Umbilical cord (tissue), 2 donors: ENCODE measurements around the gene NRG3. TPM values are rescaled to one million over a fixed set of nuclear protein-coding genes. Genes with fewer than 3 reads are reported as not detected.
"Not testable (repeated sequence)": the region's sequence is repeated elsewhere in the genome, so short reads cannot be mapped to it uniquely, and the experiment has no call there.

Experiments
- DNase-seq: peaks from one replicate; pipeline ENCODE4 v3.0.0-alpha.2; 2015; ENCODE audit warnings: low spot score
- total RNA-seq: library from RNA; depleted of rRNA; stranded (reverse); fragments of >200 nt; gene quantifications from one replicate; pipeline ENCODE4 v1.2.3, GENCODE V29; 2014; ENCODE audit warnings: low replicate concordance; ENCODE audit not compliant: insufficient read depth

The NRG3 gene
- total RNA-seq, 1 donor from 2014 or later = 0.72 TPM

DNA sequence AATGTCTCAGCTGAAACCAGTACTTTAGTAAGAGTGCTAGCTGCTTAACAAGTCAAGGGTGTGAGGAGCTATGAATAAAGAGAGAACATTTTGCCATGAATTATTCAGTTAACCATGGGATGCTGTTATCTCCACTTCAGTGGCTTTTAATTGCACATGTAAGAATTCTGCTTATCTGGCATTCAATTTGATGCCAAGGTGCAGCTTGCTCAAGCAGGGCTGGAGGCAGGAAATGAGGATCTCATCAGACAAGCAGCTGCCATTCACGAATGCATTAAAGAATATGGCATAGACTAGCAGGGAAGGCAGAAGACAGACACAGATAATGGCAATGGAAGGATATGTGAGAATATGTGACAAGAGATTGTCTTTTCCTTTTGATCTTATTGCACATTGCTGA, 697.8 kb downstream of the NRG3 start:
- no peak for DNase-seq

DNA sequence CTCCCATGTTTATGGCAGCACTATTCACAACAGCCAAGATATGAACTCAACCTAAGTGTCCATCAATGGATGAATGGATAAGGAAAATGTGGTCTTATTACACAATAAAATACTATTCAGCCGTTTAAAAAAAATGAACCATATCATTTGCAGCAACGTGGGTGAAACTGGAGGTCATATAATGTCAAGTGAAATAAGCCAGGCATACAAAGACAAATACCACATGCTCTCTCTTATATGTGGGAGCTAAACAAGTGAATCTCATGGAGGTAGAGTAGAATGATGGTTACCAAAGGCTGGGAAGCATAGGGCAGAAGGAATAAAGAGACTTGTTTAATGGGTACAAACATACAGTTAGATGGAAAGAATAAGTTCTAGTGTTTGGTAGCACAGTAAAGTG, 699.1 kb downstream of the NRG3 start:
- no peak for DNase-seq

DNA sequence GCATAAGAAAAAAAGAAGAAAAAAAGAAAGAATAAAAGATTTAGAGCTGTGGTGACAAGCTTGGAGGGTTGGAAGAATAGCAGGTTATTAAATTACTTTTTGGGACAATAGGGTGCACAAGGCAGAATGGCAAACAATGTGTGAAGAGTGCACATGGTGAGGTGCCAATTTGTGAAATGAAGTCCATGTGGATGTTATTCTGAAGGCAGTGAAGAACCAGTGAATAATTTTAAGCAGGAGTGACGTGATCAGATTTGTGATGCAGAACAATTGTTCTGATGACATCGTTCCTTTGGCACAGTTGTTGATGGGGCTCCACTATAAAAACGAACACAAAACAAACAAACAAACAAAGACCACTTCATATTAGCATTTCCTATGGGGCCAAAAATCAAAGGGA, 700.3 kb downstream of the NRG3 start:
- DNase-seq = no peak

DNA sequence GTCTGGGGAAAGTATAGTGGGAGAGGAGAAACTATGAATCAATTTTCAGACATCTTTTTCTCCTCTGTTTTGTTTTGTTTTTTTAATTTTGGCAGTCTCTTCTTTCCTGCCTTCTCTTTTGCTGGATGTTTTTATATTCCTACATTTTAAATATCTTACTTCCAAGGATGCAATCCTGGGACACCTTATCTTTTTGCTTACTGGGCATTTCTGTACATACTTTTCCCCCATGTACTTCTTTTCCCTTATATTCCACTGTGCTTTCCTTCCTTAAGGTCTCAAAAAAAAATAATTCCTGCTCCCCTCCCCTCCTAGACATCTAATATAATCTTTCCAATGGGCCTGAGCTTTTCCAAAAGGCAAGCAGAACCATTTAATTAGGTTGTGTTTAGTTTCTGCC, 701.1 kb downstream of the NRG3 start:
- DNase-seq = no peak

DNA sequence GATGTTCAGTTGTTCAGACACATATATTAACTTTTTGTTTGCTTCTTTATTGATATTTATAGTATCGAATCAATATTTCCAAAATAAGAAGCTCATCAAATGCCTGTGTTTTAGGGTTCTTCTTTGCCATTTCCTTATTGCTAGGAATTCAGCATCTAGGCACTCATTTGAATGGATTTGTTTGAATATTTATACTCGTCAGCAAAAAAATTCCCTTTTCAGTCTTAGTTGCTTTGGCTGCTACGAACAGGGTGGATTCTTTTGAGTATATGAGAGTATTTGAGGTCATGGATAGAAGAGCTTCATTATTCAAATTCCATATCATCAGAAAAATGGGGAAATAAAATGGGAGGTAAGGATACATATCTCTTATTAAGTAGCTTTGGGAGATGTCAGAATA, 706.9 kb downstream of the NRG3 start:
- no peak for DNase-seq

DNA sequence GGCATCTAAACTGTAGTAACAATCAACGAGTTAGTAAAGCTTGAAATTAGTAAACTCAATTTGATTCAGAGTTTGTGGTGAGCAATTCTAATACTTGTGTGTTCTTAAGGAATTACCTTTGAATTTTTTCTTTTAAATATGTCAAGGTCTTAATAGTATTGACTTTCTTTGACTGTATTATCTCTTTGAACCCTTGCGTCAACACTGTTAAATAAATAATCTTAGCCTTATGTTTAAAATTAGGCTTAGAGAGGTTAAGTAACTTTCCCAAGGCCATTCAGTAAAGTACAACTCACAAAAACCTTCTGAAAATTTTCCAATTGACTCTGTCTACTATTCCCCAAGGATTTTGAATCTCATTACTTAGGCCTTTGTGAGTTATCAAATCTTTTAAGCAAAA, 716.4 kb downstream of the NRG3 start:
- DNase-seq = no peak

DNA sequence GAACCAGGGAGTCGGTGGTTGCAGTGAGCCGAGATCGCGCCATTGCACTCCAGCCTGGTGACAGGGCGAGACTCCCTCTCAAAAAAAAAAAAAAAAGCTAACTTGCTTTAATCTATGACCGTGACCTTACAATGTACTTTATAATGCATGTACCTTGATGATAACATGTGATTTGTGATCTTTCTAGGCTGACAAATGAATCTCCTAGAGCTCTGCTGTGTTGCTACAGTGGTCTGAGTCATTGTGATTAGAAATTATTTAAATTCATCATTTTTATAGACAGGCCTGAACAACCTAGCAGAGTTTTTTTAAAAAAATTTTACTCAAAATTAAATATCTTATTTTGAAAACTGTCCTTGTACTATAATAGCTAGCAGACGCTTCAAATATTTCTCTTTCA, 722.8 kb downstream of the NRG3 start:
- no peak for DNase-seq

DNA sequence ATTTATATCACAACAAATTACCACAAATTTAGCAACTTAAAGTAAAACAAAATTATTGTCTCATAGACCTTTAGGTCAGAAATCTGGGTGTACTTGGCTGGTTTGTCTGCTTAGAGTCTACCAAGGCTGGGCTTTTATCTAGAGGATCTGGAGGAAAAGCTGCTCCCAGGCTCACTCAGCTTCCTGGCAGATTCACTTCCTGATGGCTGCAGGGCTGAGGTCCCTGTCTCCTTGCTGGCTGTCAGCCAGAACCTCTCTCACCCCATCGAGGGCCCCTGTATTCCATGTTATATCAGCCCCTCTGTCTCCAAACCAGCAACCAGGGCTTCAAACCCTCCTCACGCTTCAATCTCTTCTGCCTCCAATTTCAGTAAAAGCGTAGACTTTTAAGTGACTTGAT, 734.9 kb downstream of the NRG3 start:
- DNase-seq = no peak

DNA sequence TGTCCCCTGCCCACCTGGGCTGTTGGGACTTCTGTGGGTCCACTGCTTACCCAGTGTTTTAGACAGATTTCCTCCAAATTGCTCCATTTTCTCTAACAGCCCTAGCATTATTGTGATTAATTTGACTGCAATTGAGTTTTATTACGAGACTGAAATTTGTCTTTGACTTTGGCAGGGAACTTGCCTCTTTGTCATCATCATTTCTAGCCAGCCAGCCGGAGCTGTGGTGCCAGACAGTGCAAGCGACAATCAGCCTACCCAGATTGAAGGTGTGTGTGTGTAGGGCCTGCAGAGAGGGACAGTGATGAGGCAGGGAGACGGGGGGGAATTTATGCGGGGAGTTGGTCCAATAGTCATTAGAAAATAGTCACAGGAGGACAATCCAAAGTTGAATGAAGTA, 743.0 kb downstream of the NRG3 start:
- no peak for DNase-seq

DNA sequence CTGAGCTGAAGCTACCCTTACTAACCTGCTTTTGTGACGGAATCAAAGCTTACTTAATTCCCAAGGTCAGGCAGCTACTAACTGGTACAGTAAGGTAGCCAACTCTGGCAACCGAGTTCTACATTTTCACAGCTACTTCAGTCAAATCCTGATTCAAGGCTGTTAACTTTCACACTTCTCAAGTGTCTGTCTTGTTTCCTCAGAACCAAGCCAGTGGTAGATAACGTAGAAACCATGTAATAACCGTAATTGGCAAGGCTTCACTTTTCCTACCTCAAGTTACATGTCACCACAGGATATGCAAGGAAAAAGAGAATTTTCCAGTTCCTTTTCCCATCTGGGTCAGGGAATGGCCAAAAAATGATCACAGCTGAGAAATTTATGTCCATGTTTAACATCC, 746.7 kb downstream of the NRG3 start:
- DNase-seq = no peak

DNA sequence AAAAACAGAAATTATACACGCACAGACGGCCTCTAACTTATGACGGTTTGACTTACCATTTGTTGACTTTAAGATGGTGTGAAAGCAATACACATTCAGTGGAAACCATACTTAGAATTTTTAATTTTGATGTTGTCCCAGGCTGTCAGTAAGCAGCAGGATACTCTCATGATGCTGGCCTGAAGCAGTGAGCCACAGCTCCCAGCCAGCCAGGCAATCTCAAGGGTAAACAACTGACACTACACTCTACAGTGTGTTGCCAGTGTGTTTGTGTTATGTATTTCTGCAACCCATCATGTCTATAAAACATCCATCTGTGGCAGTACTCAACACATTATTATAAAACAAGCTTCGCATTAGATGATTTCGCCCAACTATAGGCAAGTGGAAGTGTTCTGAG, 747.5 kb downstream of the NRG3 start:
- no peak for DNase-seq

DNA sequence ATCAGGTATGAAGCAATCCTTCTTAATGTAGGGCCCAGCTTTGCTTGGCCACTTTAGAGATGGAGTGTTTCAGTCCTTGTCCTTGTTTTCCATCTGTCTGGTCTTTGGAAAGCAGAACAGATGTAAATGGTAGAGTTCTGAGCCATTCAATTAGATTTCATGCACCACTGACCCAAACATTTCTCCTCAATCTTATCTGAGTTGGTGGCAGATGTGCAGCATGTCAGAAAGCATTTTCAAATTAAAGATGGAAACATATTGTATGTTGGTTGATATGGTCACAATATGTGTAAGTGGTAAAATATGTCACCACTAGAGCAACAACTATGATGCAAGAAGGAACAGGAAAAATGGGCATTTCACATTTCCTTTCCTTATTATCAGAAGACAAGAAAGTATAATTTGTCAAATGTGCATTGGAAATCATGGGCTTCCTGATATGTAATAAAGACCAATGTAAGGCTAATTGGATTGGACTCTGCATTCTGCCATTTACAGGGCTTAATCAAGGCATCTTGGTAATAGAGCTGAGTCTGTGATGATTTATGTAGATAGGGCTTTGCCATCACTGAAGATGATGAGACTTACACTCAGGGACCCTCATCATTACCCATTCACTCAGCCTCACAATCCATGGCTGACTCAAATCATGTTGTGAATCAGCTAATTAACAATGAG, 750.7 kb downstream of the NRG3 start:
- no peak for DNase-seq

DNA sequence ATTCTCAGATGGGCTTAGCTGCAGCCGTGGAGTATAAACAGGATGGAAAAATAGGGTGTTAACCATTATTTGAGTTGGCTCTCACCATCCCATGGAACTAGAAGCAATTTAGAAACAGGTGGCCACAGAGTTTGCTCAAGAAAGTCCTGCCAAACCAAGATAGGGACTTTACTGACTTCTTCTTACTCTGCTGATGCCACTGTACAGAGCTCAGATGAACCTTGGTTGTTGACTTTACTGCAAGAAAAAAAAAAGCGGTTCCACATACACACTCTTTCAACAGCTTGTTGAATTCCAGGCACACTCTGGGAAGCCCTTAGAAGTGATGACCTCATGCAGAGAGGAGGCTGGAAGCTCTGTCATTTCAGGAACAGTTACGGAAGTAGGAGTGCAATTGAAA, 753.4 kb downstream of the NRG3 start:
- peak; percentile 30 for DNase-seq

DNA sequence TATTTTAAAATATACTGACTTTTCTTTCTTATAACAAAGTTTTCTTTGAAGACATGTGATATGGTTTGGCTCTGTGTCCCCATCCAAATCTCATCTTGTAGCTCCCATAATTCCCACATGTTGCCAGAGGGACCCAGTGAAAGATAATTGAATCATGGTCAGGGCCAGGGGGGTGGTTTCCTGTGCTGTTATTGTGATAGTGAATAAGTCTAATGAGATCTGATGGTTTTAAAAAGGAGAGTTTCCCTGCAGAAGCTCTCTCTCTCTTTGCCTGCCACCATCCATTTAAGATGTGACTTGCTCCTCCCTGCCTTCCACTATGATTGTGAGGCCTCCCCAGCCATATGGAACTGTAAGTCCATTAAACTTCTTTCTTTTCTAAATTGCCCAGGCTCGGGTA, 768.1 kb downstream of the NRG3 start:
- DNase-seq = no peak

DNA sequence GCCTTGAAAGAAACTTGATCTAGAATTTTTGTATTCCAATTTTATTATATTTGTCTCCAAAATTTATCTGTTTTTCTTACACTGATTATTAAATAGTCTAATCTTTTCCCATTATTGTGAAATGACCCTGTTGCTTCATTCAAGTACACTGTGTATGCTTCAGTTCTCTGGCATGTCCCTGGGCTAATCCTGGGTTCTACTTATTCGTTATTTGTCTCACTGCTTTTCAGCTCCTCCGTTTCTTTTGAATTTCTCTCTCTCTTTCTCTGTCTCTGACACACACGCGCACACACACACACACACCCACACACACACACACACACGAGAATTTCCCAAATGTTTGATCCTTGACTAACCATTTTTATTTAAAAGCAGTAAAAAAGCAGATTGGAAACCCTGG, 768.6 kb downstream of the NRG3 start:
- DNase-seq = no peak

DNA sequence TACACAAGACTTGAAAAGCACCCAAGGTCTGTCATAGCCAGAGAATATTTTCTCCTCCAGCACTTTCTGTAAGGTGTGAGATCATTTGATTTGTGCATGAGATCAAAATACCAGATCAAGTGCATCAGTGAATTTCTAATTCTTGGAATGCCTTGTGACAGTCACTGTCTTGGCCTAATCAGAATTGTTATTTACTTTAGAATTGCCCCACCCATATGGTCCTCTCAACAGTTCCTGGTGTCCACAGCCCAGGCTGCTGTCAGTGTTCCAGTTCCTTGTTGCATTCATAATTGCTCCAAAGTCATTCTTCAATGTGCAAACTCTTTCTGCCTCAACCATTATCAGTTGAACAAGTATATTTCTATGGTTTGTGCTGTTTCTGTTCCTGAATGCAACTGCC, 770.2 kb downstream of the NRG3 start:
- DNase-seq = no peak

DNA sequence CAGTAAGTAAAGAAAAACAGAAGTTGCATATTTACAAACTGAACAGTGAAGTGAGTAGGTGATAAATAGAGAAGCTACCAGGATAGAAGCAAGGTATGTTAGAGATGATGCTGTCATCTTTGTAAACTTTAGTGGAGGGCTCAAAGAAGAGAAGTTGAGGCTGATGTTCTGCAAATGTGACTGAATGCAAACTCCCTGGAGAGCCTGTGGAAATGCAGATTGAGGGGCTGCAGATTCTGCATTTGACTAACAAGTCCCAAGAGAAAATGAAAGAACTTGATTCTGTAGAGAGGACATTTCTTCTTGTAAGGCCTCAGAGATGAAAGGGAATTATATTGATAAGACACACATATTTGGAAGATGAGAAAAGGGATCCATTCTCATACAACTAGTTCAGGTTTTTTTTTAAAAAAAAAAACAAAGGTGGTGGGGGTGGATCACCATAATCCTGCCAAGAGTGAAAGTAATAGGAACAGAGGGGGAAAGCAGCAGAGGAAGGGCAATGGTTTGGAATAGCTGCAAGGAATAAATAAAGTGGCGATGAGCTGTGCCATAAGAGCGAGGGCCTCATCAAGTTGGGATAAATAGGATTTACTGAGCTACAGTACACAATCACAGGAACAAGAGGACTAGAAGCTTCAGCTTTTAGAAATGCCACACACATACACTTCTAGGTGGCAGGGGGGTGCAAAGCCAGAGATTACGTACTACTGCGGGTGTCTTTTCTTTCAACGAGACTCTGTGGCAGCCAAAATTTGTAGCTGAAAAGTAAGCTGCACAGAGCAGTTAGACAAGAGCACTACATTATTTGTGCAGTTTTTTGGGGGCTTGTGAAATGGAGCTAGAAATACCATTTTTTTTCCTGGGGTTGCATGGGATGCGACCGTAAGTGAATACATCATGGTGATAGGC, 778.5 kb downstream of the NRG3 start:
- no peak for DNase-seq

DNA sequence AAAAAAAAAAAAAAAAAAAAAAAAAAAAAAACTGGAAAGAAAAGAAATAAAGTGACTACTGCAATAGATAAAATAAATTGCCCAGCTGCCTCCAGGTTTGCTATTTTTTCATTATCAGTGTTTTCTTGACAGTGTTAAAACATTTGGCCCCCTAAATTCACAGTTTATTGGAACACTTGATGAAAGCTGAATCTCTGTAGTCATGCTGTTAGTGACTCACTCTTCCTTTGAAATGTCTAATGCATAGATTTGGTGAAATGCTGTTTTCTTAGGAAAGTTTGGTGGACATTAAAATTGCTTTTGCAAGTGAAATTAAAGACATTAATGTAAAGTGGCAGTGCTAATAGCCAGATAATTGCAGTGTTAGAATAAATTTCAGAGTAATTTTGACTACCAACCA, 785.2 kb downstream of the NRG3 start:
- DNase-seq = peak; percentile 27

DNA sequence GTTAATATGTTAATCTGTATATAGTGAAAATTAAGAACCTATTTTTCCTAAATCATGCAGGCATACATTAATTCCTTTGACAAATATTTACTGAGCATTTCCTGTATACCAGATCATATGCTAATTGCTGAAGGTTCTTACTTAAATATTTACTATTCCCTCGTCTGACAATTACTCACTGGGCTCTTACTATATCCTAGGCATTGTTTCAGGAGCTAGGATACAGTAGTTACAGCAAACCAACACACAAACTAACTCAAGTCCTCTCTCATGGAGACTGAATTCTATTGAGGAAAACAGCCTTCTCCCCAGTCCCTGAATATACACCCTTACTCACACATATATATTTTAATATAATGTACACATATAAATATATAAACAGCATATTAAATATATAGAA, 786.0 kb downstream of the NRG3 start:
- DNase-seq = no peak

DNA sequence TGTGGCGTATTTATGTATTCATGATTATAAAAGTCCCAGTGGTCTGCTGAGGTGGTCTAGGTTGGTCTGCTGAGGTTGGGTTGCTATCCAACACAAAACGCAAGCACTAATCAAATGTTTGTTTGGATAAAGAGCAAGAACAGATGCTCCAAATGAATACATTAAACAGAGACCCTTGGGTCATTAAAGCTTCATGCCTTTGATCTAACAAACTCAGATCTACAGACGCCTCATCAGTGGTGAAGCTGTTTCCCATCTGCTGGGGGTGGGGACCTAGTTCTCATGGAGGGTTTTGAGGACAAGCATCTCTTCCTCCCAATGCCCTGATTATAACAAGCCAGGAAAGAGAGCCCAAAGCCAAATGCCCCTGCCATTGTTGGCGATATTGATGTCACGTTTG, 786.7 kb downstream of the NRG3 start:
- no peak for DNase-seq

DNA sequence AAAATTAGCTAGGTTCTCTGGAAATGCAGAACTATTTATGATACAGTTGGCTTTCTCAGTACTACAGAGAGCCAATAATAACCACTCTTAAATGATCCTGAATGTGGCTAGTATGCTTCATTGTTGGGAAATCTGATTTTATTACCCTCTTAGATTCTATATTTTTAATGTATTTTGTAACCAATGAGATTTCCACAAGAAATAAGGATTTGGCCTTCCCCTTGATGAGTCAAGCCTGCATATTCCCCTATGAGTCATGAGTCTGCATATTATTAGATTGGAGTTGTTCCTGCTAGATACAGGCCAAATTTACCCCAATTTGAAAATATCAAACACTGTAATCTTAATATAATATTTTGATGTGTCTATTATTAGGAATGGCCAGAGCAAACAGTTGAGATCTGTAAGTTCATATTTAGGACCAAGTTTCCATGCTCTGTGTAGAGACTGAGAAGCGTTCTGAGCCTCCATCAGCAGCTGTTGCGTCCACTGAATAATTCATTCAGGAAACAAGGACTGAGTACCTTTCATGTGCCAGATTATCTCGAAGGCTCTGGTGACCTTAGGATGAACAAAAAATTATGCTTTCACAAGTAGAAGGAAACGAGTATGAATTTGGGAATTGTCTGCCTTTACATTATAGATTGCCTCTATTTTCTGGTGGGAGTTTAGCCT, 793.4 kb downstream of the NRG3 start:
- DNase-seq = peak; percentile 66

DNA sequence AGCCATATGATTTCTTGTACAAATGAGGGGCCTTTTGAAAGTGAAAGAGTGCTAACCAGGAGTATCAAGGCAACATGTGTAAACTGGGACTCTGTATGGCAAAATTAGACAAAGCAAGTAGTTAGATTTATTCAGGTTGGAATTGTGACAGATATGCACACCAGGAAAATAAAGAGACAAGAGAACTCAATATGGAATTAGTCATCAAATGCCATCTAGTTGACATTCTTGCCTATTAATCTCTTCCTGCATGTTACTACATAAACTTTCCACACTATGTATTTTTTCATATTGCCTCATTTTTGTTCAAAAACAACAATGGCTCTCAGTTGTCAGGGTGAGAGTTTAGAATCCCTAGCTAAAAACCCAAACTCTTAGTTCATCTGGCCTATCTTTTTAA, 799.0 kb downstream of the NRG3 start:
- DNase-seq = no peak

DNA sequence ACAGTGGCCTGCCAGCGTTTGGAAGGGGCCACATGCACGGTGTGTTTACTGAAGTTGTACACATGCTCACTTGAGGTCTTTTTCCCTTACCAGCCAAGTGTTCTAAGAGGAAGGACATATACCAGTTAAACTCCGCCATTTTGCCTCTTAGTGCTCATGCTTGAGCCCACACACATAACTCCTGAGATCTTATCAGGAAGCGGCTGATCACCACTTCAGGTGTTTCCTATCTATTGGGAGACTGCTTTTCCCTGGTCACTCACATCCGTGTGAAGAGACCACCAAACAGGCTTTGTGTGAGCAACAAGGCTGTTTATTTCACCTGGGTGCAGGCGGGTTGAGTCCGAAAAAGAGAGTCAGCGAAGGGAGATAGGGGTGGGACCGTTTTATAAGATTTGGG, 802.9 kb downstream of the NRG3 start:
- DNase-seq = not testable (repeated sequence)
